Activated T-helper 1 cell treated with anti-CD3 and anti-CD28 coated beads, Interleukin-12 subunit alpha, Interleukin-12 subunit beta, Interleukin-2, Interleukin-4 antibody, amounts not matched to agents 30 ng/mL and 10 ng/mL and 1 ng/mL, durations not matched to agents 14 hours and 24 hours and 36 hours (primary cell): Measurements from ENCODE around the gene SLC66A1. TPM values are rescaled to one million over a fixed set of nuclear protein-coding genes. Genes with fewer than 3 reads are reported as not detected.

ENCODE experiments used
- DNase-seq: peaks from one replicate; pipeline ENCODE4 v3.0.0; 2021; ENCODE audit warnings: low spot score
- H3K27ac Mint-ChIP-seq: one replicate; pipeline ENCODE4 v1.8.0; 2021; ENCODE audit warnings: mild to moderate bottlenecking, mixed read lengths
- H3K27me3 Mint-ChIP-seq: one replicate; pipeline ENCODE4 v1.8.0; 2022; ENCODE audit warnings: mild to moderate bottlenecking, moderate library complexity, mixed read lengths; ENCODE audit not compliant: insufficient read depth
- H3K36me3 Mint-ChIP-seq: one replicate; pipeline ENCODE4 v1.8.0; 2021; ENCODE audit warnings: low read depth, mixed read lengths
- H3K4me1 Mint-ChIP-seq: one replicate; pipeline ENCODE4 v1.8.0; 2021; ENCODE audit warnings: low read depth, mixed read lengths
- H3K4me3 Mint-ChIP-seq: one replicate; pipeline ENCODE4 v1.8.0; 2021; ENCODE audit warnings: mild to moderate bottlenecking, moderate library complexity, mixed read lengths
- H3K9me3 Mint-ChIP-seq: one replicate; pipeline ENCODE4 v1.8.0; 2021; ENCODE audit warnings: mixed read lengths
- intact Hi-C: fragments of 100-400 bp; cut with micrococcal nuclease; formaldehyde crosslinking; loops from one replicate; pipeline ENCODE4 v1.15.1; 2024
- total RNA-seq: library from RNA; stranded (reverse); gene quantifications from 2 replicates; pipeline ENCODE4 v1.2.3, GENCODE V29; 2022

The SLC66A1 gene
- total RNA-seq, 1 donor from 2014 or later, result 12.0 TPM

GRCh38 chr1:19310061-19310460, 2.1 kb upstream of the SLC66A1 start:
- intact Hi-C loops, result no loop called here
- no peaks in the 10 kb centered on the region for H3K27me3 Mint-ChIP-seq
- no peak for DNase-seq

GRCh38 chr1:19310720-19311502, 1.2 kb upstream of the SLC66A1 start:
- Mint-ChIP-seq H3K27me3 (no peaks in the 10 kb centered on the region), H3K9me3 (no peaks in the 10 kb centered on the region), H3K36me3 (peaks cover 20% of the 10 kb centered on the region), H3K4me1 (peaks cover 24% of the 10 kb centered on the region), H3K27ac (peak overlapping the region; percentile 87), H3K4me3 (peak overlapping the region; percentile 91)
- DNase-seq, result no peak
- intact Hi-C loops, result no loop called here

More at GRCh38 chr1:19310061-19310460, 2.1 kb upstream of the SLC66A1 start:
- Mint-ChIP-seq H3K4me1 (peaks cover 18% of the 10 kb centered on the region), H3K36me3 (peaks cover 26% of the 10 kb centered on the region), H3K4me3 (peak overlapping the region; percentile 91), H3K9me3 (no peaks in the 10 kb centered on the region), H3K27ac (no peak overlapping the region)

- peaks cover 20% of the 10 kb centered on the region for H3K36me3 Mint-ChIP-seq
- no peak for DNase-seq
- intact Hi-C loops, result no loop called here
- H3K27ac Mint-ChIP-seq, result peak overlapping the region; percentile 87
- H3K4me3 Mint-ChIP-seq, result peak overlapping the region; percentile 91
- no peaks in the 10 kb centered on the region for H3K9me3 Mint-ChIP-seq
- peaks cover 30% of the 10 kb centered on the region for H3K4me1 Mint-ChIP-seq
- no peaks in the 10 kb centered on the region for H3K27me3 Mint-ChIP-seq
Observed at GRCh38 chr1:19311503-19311930, 609 bp upstream of the SLC66A1 start.

- Mint-ChIP-seq H3K4me1 (peaks cover 30% of the 10 kb centered on the region), H3K36me3 (peaks cover 12% of the 10 kb centered on the region), H3K27ac (peak overlapping the region; percentile 77), H3K27me3 (no peaks in the 10 kb centered on the region), H3K9me3 (no peaks in the 10 kb centered on the region), H3K4me3 (peak overlapping the region; percentile 77)
- intact Hi-C loops, result loop anchor here (1.0 to 2.0 kb wide), 5 partner anchors 28 to 283 kb away; partner anchors contain the start of gene UBR4
- no peak for DNase-seq
Observed at GRCh38 chr1:19312782-19313635, 883 bp downstream of the SLC66A1 start.

GRCh38 chr1:19313636-19313959, 1.5 kb downstream of the SLC66A1 start:
- H3K9me3 Mint-ChIP-seq, result no peaks in the 10 kb centered on the region
- peak overlapping the region; percentile 77 for H3K4me3 Mint-ChIP-seq
- no peaks in the 10 kb centered on the region for H3K27me3 Mint-ChIP-seq
- peak overlapping the region; percentile 77 for H3K27ac Mint-ChIP-seq
- peaks cover 30% of the 10 kb centered on the region for H3K4me1 Mint-ChIP-seq
- intact Hi-C loops, result loop anchor here (2.0 kb wide), 2 partner anchors 61 to 103 kb away; partner anchors contain the start of gene UBR4
- DNase-seq, result no peak
- H3K36me3 Mint-ChIP-seq, result peaks cover 14% of the 10 kb centered on the region

GRCh38 chr1:19313961-19314882, 2.1 kb downstream of the SLC66A1 start:
- intact Hi-C loops, result loop anchor here (2.0 kb wide), 2 partner anchors 61 to 103 kb away; partner anchors contain the start of gene UBR4
- no peak for DNase-seq
- peaks cover 8% of the 10 kb centered on the region for H3K36me3 Mint-ChIP-seq
- H3K4me3 Mint-ChIP-seq, result peak overlapping the region; percentile 19
- no peaks in the 10 kb centered on the region for H3K27me3 Mint-ChIP-seq
- no peaks in the 10 kb centered on the region for H3K9me3 Mint-ChIP-seq
- H3K4me1 Mint-ChIP-seq, result peaks cover 30% of the 10 kb centered on the region
- peak overlapping the region; percentile 13 for H3K27ac Mint-ChIP-seq

GRCh38 chr1:19315378-19316198, 3.5 kb downstream of the SLC66A1 start:
- H3K4me1 Mint-ChIP-seq, result peaks cover 30% of the 10 kb centered on the region
- H3K36me3 Mint-ChIP-seq, result peaks cover 8% of the 10 kb centered on the region
- no peak overlapping the region for H3K4me3 Mint-ChIP-seq
- no peaks in the 10 kb centered on the region for H3K9me3 Mint-ChIP-seq
- DNase-seq, result no peak
- H3K27ac Mint-ChIP-seq, result no peak overlapping the region
- H3K27me3 Mint-ChIP-seq, result no peaks in the 10 kb centered on the region
- intact Hi-C loops, result no loop called here

- no peak overlapping the region for H3K4me3 Mint-ChIP-seq
Observed at GRCh38 chr1:19317126-19317910, 5.2 kb downstream of the SLC66A1 start.

GRCh38 chr1:19319196-19319595, 7.1 kb downstream of the SLC66A1 start:
- Mint-ChIP-seq H3K4me1 (peaks cover 12% of the 10 kb centered on the region), H3K27ac (no peak overlapping the region), H3K27me3 (no peaks in the 10 kb centered on the region), H3K9me3 (no peaks in the 10 kb centered on the region), H3K36me3 (peaks cover 6% of the 10 kb centered on the region), H3K4me3 (no peak overlapping the region)
- no peak for DNase-seq
- intact Hi-C loops, result no loop called here

More at GRCh38 chr1:19317126-19317910, 5.2 kb downstream of the SLC66A1 start:
- Mint-ChIP-seq H3K9me3 (no peaks in the 10 kb centered on the region), H3K27ac (no peak overlapping the region), H3K27me3 (no peaks in the 10 kb centered on the region), H3K4me1 (peaks cover 22% of the 10 kb centered on the region), H3K36me3 (peaks cover 6% of the 10 kb centered on the region)
- no peak for DNase-seq
- intact Hi-C loops, result no loop called here

- H3K4me3 Mint-ChIP-seq, result no peak overlapping the region
- no peaks in the 10 kb centered on the region for H3K27me3 Mint-ChIP-seq
- intact Hi-C loops, result no loop called here
- no peak for DNase-seq
- peaks cover 6% of the 10 kb centered on the region for H3K36me3 Mint-ChIP-seq
- H3K9me3 Mint-ChIP-seq, result no peaks in the 10 kb centered on the region
- H3K27ac Mint-ChIP-seq, result no peak overlapping the region
- H3K4me1 Mint-ChIP-seq, result peaks cover 4% of the 10 kb centered on the region
Observed at GRCh38 chr1:19321071-19321470, 8.9 kb downstream of the SLC66A1 start.

- Mint-ChIP-seq H3K9me3 (no peaks in the 10 kb centered on the region), H3K27me3 (no peaks in the 10 kb centered on the region), H3K36me3 (peaks cover 6% of the 10 kb centered on the region), H3K4me1 (no peaks in the 10 kb centered on the region), H3K4me3 (no peak overlapping the region), H3K27ac (no peak overlapping the region)
- intact Hi-C loops, result no loop called here
- DNase-seq, result no peak
Observed at GRCh38 chr1:19322481-19322880, 10.4 kb downstream of the SLC66A1 start.
